GM04503 (cell line): Measurements from ENCODE around the gene LRRC8C.
"Not testable (repeated sequence)": the region's sequence is repeated elsewhere in the genome, so short reads cannot be mapped to it uniquely, and the experiment has no call there.

ENCODE experiments used
- DNase-seq: peaks from one replicate; pipeline ENCODE4 v3.0.0-alpha.2; 2012; ENCODE audit warnings: low read depth

LRRC8C gene

GRCh38 chr1:89632657-89633247 lies at the start of gene LRRC8C:
Gene LRRC8C (plus strand): TSS chr1:89633120. CDS start chr1:89686474, 53,354 bp downstream.
- DNase-seq, result no peak

DNA sequence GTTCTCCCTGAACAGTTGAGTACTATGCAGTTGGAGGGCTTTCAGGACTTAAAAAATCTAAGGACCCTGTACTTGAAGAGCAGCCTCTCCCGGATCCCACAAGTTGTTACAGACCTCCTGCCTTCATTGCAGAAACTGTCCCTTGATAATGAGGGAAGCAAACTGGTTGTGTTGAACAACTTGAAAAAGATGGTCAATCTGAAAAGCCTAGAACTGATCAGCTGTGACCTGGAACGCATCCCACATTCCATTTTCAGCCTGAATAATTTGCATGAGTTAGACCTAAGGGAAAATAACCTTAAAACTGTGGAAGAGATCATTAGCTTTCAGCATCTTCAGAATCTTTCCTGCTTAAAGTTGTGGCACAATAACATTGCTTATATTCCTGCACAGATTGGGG lies 48.7 kb upstream of the LRRC8C start:
- DNase-seq, result no peak

GRCh38 chr1:89584781-89585180 lies 48.1 kb upstream of the LRRC8C start:
- no peak for DNase-seq

GRCh38 chr1:89587729-89588161 lies 45.2 kb upstream of the LRRC8C start:
- no peak for DNase-seq

DNA sequence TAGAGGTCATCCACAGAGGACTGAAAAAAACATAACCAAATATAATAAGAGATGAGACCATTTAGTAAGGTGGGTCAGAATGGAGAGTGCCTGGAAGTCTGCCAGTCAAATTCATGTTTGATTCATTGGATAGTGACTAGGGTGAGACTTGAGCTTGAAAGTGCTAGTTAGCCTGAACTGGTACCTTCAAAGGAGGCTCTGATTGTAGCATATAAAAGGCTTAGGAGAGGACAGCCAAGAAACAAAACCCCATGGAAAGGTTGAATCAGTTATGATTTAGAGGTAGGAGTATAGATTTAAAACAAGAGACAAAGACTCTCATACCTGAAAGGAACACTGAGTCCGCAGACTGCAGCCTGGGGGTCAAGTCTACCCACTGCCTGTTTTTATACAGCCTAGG lies 44.4 kb upstream of the LRRC8C start:
- DNase-seq, result no peak

DNA sequence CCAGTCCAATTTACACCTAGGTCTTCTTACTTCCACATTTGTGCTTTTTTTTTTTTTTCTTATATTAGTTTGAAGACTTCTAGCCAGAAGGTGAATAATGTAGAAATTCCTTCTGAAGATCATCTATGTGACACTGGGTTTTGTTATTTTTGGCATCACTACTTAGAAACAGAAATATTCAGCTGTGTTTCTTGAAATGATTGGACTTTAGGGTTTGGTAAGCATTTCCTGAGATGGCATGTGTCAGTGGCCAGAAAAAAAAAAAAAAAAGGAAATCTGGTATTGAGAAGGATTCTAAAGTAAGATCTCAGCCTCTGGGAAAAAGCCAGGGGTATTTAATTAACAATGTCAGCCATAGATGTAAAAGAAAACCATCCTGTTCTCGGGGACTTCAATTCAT lies 43.4 kb upstream of the LRRC8C start:
- DNase-seq, result peak; percentile 29

- peak; percentile 31 for DNase-seq
These were observed 42.4 kb upstream of the LRRC8C start for GRCh38 chr1:89590341-89591080.

DNA sequence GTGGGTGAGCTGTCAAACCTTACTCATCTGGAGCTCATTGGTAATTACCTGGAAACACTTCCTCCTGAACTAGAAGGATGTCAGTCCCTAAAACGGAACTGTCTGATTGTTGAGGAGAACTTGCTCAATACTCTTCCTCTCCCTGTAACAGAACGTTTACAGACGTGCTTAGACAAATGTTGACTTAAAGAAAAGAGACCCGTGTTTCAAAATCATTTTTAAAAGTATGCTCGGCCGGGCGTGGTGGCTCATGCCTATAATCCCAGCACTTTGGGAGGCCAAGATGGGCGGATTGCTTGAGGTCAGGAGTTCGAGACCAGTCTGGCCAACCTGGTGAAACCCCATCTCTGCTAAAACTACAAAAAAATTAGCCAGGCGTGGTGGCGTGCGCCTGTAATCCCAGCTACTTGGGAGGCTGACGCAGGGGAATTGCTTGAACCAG lies 40.0 kb upstream of the LRRC8C start:
- not testable (repeated sequence) for DNase-seq

GRCh38 chr1:89594096-89594740 lies 38.7 kb upstream of the LRRC8C start:
- DNase-seq, result no peak

DNA sequence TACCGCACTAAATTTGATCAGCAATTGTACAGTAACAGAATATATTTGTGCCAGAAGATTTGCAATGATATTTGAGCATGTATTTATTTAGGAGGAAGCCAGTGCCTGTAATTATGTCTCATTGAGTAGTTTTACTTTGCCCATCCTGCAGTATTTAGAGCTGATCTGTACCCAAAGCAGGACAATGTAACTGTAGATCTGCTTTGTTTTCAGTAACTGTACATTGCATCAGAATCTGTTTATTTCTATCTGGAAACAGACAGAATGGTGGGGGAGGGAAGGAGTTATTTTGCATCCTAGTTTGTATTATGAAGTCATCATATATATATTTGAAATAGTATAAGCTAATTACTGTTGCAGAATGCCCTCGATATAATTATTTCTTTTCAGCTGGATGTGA lies 36.2 kb upstream of the LRRC8C start:
- no peak for DNase-seq

GRCh38 chr1:89598450-89599331 lies 34.2 kb upstream of the LRRC8C start:
- no peak for DNase-seq

GRCh38 chr1:89599332-89599630 lies 33.6 kb upstream of the LRRC8C start:
- DNase-seq, result no peak

- no peak for DNase-seq
These were observed 32.3 kb upstream of the LRRC8C start for GRCh38 chr1:89600451-89601224.

GRCh38 chr1:89602871-89603404 lies 30.0 kb upstream of the LRRC8C start:
- DNase-seq, result no peak

DNA sequence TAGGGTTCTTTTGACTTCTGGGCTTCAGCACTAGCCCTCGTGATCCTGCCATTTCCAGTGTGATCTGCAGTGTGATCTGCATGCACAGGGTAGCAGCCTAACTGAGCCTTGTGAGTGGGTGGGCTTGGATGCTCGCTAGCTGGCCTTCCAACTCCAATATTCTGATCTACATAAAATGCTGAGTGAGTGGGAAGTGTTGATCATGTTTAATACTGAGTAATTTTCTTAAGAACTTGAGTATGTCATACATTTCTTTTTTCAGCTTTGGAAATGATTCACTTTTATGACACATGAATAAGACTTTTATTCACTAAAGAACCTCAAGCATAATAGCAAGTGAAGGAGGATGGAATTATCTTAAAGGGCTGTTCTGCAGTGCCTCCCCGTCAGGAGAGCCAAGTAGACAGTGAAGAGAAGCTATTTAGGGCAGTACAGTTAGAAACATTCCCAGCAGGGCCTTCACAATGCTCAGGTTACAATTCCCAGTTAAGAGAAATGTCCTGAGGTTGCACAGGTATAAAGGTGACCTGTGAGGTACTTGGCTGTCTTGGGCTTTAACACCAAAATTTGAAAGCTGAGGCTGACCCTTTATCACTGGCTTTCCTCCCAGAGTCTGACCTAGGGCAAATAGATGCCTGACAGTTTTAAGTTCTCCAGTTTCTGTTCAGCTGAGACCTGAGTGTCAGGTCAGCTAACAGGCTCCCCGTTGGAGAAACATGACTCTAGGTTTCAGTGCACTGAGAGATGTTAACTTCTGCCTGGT lies 29.1 kb upstream of the LRRC8C start:
- DNase-seq, result peak; percentile 12

GRCh38 chr1:89604414-89604735 lies 28.5 kb upstream of the LRRC8C start:
- DNase-seq, result no peak

- peak; percentile 9 for DNase-seq
These were observed 27.2 kb upstream of the LRRC8C start for GRCh38 chr1:89605692-89606091.

- no peak for DNase-seq
These were observed 26.5 kb upstream of the LRRC8C start for GRCh38 chr1:89606227-89606980.

- no peak for DNase-seq
These were observed 25.8 kb upstream of the LRRC8C start for GRCh38 chr1:89607156-89607555.
